GM20431 (cell line): ENCODE measurements around the gene MOCS2.
"Not testable (repeated sequence)": the region's sequence is repeated elsewhere in the genome, so short reads cannot be mapped to it uniquely, and the experiment has no call there.

ENCODE experiments used
- in situ Hi-C: fragments of 300-500 bp; cut with MseI, MboI; formaldehyde crosslinking; loops from one replicate; pipeline ENCODE4 v1.15.0; 2020; ENCODE audit warnings: low sequenced_read_pairs; ENCODE audit not compliant: unreplicated experiment

Gene MOCS2

GRCh38 chr5:53109443-53110127, at the start of gene MOCS2:
Gene MOCS2 (minus strand): TSS chr5:53109757. CDS start chr5:53107174, 2,583 bp downstream.
- in situ Hi-C loops, result no loop called here

- in situ Hi-C loops, result no loop called here
Observed at GRCh38 chr5:53151713-53152458, 42.3 kb upstream of the MOCS2 start.

- in situ Hi-C loops, result no loop called here
Observed at GRCh38 chr5:53133020-53133419, 23.5 kb upstream of the MOCS2 start.

GRCh38 chr5:53130266-53130665, 20.7 kb upstream of the MOCS2 start:
- in situ Hi-C loops, result no loop called here

GRCh38 chr5:53128481-53128880, 18.9 kb upstream of the MOCS2 start:
- in situ Hi-C loops, result no loop called here

GRCh38 chr5:53127107-53127506, 17.6 kb upstream of the MOCS2 start:
- in situ Hi-C loops, result no loop called here

GRCh38 chr5:53126521-53126920, 17.0 kb upstream of the MOCS2 start:
- in situ Hi-C loops, result no loop called here

- in situ Hi-C loops, result no loop called here
Observed at GRCh38 chr5:53123702-53124101, 14.1 kb upstream of the MOCS2 start.

- in situ Hi-C loops, result no loop called here
Observed at GRCh38 chr5:53120165-53120564, 10.6 kb upstream of the MOCS2 start.

GRCh38 chr5:53118879-53119278, 9.3 kb upstream of the MOCS2 start:
- in situ Hi-C loops, result no loop called here

GRCh38 chr5:53116597-53116996, 7.0 kb upstream of the MOCS2 start:
- in situ Hi-C loops, result no loop called here

GRCh38 chr5:53114988-53115387, 5.4 kb upstream of the MOCS2 start:
- in situ Hi-C loops, result no loop called here

- in situ Hi-C loops, result no loop called here
Observed at GRCh38 chr5:53113947-53114346, 4.4 kb upstream of the MOCS2 start.

GRCh38 chr5:53112909-53113308, 3.4 kb upstream of the MOCS2 start:
- in situ Hi-C loops, result no loop called here

GRCh38 chr5:53112307-53112706, 2.8 kb upstream of the MOCS2 start:
- in situ Hi-C loops, result not testable (repeated sequence)

GRCh38 chr5:53111139-53111538, 1.6 kb upstream of the MOCS2 start:
- in situ Hi-C loops, result no loop called here

- in situ Hi-C loops, result no loop called here
Observed at GRCh38 chr5:53110156-53110555, 599 bp upstream of the MOCS2 start.

GRCh38 chr5:53109056-53109442, 508 bp downstream of the MOCS2 start:
- in situ Hi-C loops, result no loop called here

GRCh38 chr5:53105611-53106300, 3.8 kb downstream of the MOCS2 start:
- in situ Hi-C loops, result no loop called here

- in situ Hi-C loops, result no loop called here
Observed at GRCh38 chr5:53100606-53101005, 9.0 kb downstream of the MOCS2 start.

- in situ Hi-C loops, result no loop called here
Observed at GRCh38 chr5:53099546-53099945, 10.0 kb downstream of the MOCS2 start.
